PC-3 (cell line): Measurements from ENCODE around the gene DENND2C.

Experiments
- CTCF ChIP-seq: fragments of 300-600 bp; sonication (generic); conservative IDR thresholded peaks from 2 replicates; pipeline ENCODE4 v1.5.1; 2017; ENCODE audit warnings: antibody characterized with exemption, low read depth, mild to moderate bottlenecking, low read length
- EZH2phosphoT487 ChIP-seq: fragments of 300-600 bp; sonication (generic); IDR thresholded peaks from 2 replicates; pipeline ENCODE4 v1.6.1; 2018; ENCODE audit warnings: mild to moderate bottlenecking, antibody characterized with exemption, low read length, borderline replicate concordance

GRCh38 chr1:114688526-114688925, 18.7 kb upstream of the DENND2C start:
- no peak for TF ChIP-seq CTCF
- TF ChIP-seq EZH2phosphoT487, result no peak
